Left ventricle myocardium superior (tissue), 1 donor: ENCODE measurements around the gene GCGR. TPM values are rescaled to one million over a fixed set of nuclear protein-coding genes. Genes with fewer than 3 reads are reported as not detected.
A peak's percentile ranks its signal among the peaks of the same experiment; 100 is the strongest.

Experiments
- ATAC-seq: fragments of 200-7000 bp; cut with Tn5 transposase; one replicate; pipeline ENCODE4 v1.9.1; 2020; ENCODE audit warnings: mild to moderate bottlenecking, moderate library complexity
- DNase-seq: peaks from one replicate; pipeline ENCODE4 v3.0.0-alpha.2; 2020
- intact Hi-C: fragments of 100-400 bp; cut with micrococcal nuclease; formaldehyde crosslinking; loops from one replicate; pipeline ENCODE4 v1.11.0; 2022
- long read RNA-seq: library from polyadenylated mRNA; unstranded; transcript quantifications from one replicate; pipeline ENCODE4 v2.0.0, GENCODE V29; 2021
- total RNA-seq: library from RNA; stranded (reverse); fragmentation: NEBNext Ultra II Directional; extraction: Animal tissue kit (Norgen Biotek cat#: 25700); gene quantifications from one replicate; pipeline ENCODE4 v1.2.1, GENCODE V29; 2021
- donor health status: DM: no; HTN: yes; CAD: no; lungs with severe emphysema.

Gene GCGR
- total RNA-seq: not detected
- long read RNA-seq: 0 reads

DNA sequence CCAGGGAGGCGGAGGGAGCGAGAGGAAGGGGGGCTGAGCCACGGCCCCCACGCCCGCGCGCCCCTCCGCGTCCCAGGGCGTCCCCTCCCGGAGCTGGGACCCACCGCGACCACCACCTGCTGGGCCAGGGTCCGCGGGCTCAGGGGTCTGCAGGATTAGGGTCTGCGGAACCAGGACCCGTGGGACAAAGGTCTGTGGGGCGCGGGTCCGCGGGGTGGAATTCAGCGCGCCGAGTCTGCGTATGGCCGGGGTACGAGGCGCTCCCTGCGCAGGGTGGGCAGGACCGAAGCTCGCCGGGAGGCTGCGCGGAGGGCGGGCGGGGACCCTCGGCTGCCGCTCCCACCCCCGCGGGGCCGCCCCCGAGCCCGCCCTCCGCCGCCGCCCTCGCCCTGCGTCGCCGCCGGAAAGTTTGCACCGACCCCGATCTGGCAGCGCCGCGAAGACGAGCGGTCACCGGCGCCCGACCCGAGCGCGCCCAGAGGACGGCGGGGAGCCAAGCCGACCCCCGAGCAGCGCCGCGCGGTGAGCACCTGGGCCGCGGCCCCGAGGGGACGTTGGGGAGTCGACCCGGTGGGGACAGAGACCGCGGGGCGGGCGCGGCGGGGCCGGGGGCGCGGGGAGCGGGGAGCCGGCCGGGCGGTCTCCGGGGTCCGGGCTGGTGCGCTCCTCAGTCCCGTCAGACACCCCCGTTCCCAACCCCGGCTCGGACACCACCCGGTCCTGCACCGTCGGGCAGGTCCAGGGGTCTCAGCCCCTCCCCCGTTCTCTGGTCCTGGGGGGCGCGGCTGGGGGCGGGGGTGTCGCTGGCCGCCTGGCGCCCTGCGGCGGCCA is at the start of gene GCGR:
GCGR (plus strand) TSS at position 423 of the 831 bp plus-strand sequence. CDS start 4,869 bp downstream, outside the sequence.
- intact Hi-C loops: no loop called here
- DNase-seq (no peak), ATAC-seq (no peak)

- DNase-seq: no peak
- no peak for ATAC-seq
- intact Hi-C loops: no loop called here
These were observed 11.0 kb upstream of the GCGR start for GRCh38 chr17:81792675-81793615.

- DNase-seq: no peak
- no peak for ATAC-seq
- intact Hi-C loops: no loop called here
These were observed 9.9 kb upstream of the GCGR start for GRCh38 chr17:81794074-81794476.

GRCh38 chr17:81794509-81794908 is 9.4 kb upstream of the GCGR start:
- intact Hi-C loops: no loop called here
- ATAC-seq: no peak
- no peak for DNase-seq

DNA sequence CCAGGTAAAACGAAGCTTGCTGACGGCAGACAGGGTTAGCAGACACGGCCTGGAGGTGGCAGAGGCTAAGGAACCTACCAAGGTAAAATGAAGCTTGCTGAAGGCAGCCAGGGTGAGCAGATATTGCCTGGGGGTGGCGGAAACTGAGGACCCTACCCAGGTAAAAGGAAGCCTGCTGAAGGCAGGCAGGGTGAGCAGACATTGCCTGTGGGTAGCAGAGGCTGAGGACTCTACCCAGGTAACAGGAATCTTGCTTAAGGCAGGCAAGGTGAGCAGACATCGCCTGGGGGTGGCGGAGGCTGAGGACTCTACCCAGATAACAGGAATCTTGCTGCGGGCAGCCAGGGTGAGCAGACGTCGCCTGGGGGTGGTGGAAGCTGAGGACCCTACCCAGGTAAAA is 2.6 kb upstream of the GCGR start:
- DNase-seq: no peak
- no peak for ATAC-seq
- intact Hi-C loops: no loop called here

GRCh38 chr17:81802048-81802758 is 1.7 kb upstream of the GCGR start:
- ATAC-seq (no peak), DNase-seq (no peak)
- intact Hi-C loops: no loop called here

DNA sequence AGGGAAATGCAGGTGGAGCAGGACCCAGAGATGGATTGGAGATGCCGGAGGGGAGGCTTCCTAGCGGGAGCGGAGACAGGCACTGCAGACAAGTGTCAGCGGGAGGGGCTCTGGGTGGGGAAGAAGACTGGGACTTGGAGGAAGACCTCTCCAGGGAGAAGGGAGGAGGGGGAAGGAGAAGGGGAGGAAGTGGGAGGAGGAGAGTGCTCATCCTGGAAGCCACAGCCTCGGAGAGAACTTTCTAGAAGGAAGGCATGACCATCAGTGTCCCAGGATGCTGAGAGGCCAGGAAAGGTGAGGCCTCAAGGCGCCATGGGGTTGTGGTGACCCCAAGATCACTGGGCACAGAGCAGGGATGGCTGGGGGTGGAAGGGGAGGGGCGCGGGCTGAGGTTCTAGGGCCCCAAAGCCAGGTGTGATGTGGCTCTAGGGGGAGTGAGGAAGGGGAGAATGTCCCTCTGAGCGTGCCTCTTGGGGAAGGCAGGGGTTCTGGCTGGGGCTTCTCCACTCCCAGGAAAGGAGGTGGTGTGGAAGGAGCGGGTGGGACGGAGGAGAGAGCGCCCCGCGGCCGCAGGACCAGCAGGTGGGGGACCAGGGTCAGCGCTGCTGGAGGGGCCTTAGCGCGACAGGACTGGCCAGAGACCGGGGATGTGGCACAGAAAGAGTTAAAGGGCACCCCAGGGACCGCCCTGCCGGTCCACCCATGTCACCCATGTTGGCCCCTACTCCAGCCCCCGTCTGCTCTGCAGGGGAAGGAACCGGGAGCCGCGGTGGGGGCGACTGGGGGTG is 900 bp upstream of the GCGR start:
- DNase-seq: no peak
- intact Hi-C loops: no loop called here

GRCh38 chr17:81804559-81805399 is 829 bp downstream of the GCGR start:
- DNase-seq: no peak
- peak; percentile 35 for ATAC-seq
- intact Hi-C loops: no loop called here

More for the DNA sequence above, 900 bp upstream of the GCGR start:
- ATAC-seq: no peak

GRCh38 chr17:81805707-81806460 is 1.9 kb downstream of the GCGR start:
- ATAC-seq: no peak
- DNase-seq: no peak
- intact Hi-C loops: no loop called here

DNA sequence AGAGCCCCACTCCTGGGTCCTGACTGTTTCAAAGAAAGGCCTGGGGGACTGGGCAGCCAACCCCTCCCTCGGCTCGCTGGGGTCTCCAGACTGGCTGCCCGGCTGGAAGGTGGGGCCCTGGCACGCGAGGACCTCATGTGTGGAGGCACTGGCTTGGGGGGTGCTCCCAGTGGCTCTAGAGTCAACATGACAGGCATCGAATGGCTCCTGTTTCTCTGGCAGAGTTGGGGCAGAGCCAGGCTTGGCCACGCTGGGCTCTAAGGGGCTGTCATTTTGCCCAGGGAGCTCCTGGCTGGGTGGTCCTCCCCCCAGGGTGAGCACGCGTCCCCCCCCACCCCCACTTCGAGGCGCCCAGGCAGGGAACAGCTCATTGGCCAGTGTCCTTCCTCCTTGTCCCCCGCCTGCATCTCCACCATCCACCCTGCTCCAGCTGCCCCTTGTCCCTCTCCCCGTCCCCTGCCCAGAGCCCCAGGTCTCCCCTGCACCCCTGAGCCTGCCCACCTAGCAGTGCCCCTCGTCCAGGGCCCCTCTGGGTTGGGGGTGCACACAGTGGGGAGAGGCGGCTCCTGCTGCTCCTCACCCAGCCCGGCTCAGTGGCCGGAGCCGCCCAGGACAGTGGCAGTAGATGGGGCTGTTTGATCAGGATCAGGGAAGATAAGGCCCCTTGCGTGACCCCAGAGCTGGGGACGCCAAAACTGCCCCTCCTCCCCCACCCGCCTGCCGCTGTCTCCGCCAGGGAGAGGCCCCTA is 2.7 kb downstream of the GCGR start:
- intact Hi-C loops: no loop called here
- ATAC-seq (no peak), DNase-seq (no peak)

DNA sequence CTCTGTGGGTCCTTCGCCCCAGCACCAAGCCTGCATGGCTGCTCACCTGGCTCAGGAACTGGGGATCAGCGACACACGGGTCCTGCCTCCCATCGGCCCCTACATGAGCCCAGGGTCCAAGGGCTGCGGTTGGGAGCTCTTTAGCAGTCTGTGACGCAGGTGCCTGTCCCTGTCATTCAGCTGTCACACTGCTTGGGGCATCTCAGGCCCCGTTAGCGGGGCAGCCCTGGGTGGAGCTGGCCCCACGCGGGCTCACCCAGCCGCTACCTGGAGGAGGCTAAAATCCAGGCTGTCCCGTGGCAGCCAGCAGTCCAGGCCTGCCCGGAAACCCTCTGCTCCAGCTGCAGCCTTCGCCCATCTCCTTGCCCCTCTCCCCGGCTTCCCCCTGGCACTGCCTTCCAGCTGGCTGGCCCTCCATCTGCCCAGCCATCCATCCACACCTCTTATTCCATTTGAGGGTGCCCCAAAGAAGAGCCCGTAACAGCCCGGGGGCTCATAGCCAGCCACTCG is 3.3 kb downstream of the GCGR start:
- intact Hi-C loops: no loop called here
- DNase-seq (no peak), ATAC-seq (no peak)

- DNase-seq (no peak), ATAC-seq (no peak)
- intact Hi-C loops: no loop called here
These were observed 3.9 kb downstream of the GCGR start for GRCh38 chr17:81807839-81808238.

DNA sequence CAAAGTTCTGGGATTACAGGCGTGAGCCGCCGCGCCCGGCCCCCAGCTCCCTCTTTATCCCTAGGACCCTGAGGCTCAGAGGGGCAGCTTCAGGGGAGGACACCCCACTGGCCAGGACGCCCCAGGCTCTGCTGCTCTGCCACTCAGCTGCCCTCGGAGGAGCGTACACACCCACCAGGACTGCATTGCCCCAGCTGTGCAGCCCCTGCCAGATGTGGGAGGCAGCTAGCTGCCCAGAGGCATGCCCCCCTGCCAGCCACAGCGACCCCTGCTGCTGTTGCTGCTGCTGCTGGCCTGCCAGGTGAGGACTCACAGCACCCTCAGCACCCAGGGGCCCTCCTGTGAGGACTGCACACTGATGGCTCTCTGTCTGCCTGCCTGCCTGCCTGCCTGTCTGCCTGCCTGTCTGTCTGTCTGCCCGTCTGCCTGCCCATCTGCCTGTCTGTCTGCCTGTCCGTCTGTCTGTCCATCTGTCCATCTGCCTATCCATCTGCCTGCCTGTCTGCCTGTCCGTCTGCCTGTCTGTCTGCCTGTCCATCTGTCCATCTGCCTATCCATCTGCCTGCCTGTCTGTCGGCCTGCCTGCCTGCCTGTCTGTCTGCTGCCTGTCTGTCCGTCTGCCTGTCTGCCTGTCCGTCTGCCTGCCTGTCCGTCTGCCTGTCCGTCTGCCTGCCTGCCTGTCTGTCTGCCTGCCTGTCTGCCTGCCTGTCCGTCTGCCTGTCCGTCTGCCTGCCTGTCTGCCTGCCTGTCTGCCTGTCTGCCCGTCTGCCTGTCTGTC is 5.0 kb downstream of the GCGR start:
- DNase-seq: no peak
- intact Hi-C loops: no loop called here
- ATAC-seq: no peak

DNA sequence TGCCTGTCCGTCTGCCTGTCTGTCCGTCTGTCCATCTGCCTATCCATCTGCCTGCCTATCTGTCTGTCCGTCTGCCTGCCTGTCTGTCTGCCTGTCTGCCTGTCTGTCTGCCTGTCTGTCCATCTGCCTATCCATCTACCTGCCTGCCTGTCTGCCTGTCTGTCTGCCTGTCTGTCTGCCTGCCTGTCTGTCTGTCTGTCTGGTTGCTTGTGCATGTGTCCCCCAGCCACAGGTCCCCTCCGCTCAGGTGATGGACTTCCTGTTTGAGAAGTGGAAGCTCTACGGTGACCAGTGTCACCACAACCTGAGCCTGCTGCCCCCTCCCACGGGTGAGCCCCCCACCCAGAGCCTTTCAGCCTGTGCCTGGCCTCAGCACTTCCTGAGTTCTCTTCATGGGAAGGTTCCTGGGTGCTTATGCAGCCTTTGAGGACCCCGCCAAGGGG is 5.6 kb downstream of the GCGR start:
- intact Hi-C loops: no loop called here
- ATAC-seq (no peak), DNase-seq (no peak)

DNA sequence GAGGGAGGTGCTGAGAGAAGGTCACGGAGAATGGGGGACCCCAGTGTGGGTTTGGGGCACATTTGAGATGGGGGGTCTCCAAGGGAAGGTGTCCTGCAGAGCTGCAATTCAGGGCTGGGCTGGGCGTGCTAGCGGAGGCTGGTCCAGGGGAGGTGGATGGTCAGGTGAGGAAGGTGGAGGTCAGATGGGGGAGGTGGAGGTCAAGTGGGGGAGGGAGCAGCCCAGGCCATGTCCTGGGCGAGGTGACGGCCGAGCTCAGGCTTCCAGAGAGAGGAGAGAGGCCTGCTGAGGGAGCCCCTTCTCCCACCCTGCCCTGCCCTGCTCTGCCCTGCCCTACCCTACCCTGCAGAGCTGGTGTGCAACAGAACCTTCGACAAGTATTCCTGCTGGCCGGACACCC is 6.5 kb downstream of the GCGR start:
- intact Hi-C loops: no loop called here

More for the DNA sequence above, 6.5 kb downstream of the GCGR start:
- no peak for DNase-seq
- no peak for ATAC-seq
